ENCODE measurements around the gene PCDHB8.
"Not testable (repeated sequence)": the region's sequence is repeated elsewhere in the genome, so short reads cannot be mapped to it uniquely, and the experiment has no call there.

Gene PCDHB8

GRCh38 chr5:141177577-141178191 is at the start of gene PCDHB8:
Gene PCDHB8, plus strand, starts transcription at chr5:141177790. Its CDS starts 245 bp downstream, at chr5:141178035.
- not testable (repeated sequence) for DNase-seq (ENCODE audit: low spot score)

DNA sequence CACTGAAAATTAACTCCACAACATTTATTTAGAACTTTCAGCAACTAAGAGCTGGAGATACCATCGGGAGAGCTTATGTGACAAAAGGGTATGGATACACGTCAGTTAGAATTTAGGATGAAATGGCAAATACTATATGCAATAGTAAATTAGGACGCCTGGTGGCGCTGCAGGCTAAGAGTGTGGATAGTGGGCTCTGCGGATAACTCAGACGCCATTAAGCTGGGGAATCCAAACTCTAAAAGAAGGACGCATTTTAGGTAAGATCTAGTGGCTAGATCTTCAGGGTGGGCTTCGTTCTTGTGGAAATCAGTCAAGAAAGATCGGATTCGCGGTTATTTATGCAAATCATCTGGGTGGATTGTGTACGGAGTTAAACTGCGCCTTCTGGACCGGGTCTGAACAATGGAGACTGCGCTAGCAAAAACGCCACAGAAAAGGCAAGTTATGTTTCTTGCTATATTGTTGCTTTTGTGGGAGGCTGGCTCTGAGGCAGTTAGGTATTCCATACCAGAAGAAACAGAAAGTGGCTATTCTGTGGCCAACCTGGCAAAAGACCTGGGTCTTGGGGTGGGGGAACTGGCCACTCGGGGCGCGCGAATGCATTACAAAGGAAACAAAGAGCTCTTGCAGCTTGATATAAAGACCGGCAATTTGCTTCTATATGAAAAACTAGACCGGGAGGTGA is 42.4 kb upstream of the PCDHB8 start, which contains the start of gene PCDHB5:
TSS of gene PCDHB5 (plus strand) at position 177 of the 688 bp plus-strand sequence. CDS start at position 406, 229 bp downstream.
- DNase-seq (ENCODE audit: low spot score) = peak; percentile 36

DNA sequence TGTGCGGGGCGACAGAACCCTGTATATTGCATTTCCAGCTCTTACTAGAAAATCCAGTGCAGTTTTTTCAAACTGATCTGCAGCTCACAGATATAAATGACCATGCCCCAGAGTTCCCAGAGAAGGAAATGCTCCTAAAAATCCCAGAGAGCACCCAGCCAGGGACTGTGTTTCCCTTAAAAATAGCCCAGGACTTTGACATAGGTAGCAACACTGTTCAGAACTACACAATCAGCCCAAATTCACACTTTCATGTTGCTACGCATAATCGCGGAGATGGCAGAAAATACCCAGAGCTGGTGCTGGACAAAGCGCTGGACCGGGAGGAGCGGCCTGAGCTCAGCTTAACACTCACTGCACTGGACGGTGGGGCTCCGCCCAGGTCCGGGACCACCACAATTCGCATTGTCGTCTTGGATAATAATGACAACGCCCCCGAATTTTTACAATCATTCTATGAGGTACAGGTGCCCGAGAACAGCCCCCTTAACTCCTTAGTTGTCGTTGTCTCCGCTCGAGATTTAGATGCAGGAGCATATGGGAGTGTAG is 41.8 kb upstream of the PCDHB8 start:
- DNase-seq (ENCODE audit: low spot score) = no peak

DNA sequence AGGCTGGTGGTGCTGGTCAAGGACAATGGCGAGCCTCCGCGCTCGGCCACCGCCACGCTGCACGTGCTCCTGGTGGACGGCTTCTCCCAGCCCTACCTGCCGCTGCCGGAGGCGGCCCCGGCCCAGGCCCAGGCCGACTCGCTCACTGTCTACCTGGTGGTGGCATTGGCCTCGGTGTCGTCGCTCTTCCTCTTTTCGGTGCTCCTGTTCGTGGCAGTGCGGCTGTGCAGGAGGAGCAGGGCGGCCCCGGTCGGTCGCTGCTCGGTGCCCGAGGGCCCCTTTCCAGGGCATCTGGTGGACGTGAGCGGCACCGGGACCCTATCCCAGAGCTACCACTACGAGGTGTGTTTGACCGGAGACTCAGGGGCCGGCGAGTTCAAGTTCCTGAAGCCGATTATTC is 40.2 kb upstream of the PCDHB8 start:
- DNase-seq (ENCODE audit: low spot score) = not testable (repeated sequence)

DNA sequence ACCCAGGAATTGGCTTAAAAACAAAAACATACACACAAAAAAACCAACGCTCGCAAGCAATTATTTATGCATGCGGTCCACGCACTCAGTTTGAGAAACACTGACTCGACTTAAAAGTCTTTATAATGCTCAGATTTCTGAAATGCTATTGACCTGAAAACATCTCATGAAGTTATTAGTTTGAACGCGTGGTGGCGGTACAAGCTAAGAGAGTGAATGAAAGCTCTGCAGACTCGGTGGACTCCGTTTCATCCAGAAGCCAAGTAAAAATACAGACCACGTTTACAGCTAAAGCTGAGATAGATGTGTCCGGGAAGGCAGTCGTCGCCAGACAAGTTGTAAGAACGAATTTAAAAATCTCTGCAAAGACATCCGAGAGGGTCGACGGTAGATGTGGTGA is 27.8 kb upstream of the PCDHB8 start, which contains the start of gene PCDHB6:
TSS of gene PCDHB6 (plus strand) at position 246 of the 400 bp plus-strand sequence. CDS start 201 bp downstream, outside the sequence.
- DNase-seq (ENCODE audit: low spot score) = peak; percentile 26

DNA sequence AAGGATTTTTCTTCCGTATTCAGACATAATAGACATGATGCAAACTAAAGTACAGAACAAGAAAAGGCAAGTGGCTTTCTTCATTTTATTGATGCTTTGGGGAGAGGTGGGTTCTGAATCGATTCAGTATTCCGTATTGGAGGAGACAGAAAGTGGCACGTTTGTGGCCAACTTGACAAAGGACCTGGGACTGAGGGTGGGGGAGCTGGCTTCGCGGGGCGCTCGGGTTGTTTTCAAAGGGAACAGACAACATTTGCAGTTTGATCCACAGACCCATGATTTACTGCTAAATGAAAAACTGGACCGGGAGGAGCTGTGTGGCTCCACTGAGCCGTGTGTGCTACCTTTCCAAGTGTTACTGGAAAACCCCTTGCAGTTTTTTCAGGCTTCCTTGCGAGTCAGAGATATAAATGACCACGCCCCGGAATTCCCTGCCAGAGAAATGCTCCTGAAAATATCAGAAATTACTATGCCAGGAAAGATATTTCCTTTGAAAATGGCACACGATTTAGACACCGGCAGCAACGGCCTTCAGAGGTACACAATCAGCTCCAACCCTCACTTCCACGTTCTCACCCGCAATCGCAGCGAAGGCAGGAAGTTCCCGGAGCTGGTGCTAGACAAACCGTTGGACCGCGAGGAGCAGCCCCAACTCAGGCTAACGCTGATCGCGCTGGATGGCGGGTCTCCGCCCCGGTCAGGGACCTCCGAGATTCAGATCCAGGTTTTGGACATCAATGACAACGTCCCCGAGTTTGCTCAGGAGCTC is 27.2 kb upstream of the PCDHB8 start:
- no peak for DNase-seq (ENCODE audit: low spot score)

GRCh38 chr5:141150993-141151325 is 26.6 kb upstream of the PCDHB8 start:
- no peak for DNase-seq (ENCODE audit: low spot score)

GRCh38 chr5:141151632-141152031 is 26.0 kb upstream of the PCDHB8 start:
- DNase-seq (ENCODE audit: low spot score) = not testable (repeated sequence)

GRCh38 chr5:141152096-141152495 is 25.5 kb upstream of the PCDHB8 start:
- DNase-seq (ENCODE audit: low spot score) = not testable (repeated sequence)

DNA sequence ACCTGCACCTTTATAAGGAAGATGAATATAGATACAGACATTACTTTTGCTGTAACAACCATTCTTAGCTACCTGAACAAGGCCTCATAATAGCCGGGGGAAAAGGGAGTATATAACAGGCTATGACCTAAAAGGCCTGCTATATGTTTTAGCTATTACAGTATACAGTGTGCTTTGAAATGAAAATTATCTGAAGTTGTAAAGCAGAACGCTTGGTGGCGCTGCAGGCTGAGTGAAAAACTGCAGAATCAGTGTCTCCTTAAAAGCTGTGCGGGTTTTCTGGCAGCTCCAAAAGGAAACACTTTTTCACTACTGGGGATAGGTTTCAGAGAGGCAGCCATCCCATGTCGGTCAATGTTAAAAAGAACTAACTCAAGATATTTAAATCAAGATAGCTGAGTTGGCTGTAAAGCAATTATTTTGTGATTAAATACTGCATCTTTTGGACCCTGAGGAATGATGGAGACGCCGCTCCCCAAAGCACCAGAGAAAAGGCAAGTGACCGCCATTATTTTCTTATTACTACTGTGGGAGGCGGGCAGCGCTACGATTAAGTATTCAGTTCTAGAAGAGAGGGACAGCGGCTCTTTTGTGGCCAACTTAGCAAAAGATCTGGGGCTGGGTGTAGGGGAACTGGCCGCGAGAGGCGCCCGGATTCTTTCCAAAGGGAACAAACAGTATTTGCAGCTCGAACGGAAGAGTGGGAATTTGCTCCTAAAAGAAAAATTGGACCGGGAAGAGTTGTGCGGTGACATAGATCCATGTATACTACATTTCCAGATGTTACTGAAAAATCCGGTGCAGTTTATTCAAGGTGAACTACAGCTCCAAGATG is 21.8 kb upstream of the PCDHB8 start:
- DNase-seq (ENCODE audit: low spot score) = peak; percentile 7

- not testable (repeated sequence) for DNase-seq (ENCODE audit: low spot score)
Observed at GRCh38 chr5:141157356-141157755, 20.2 kb upstream of the PCDHB8 start.

DNA sequence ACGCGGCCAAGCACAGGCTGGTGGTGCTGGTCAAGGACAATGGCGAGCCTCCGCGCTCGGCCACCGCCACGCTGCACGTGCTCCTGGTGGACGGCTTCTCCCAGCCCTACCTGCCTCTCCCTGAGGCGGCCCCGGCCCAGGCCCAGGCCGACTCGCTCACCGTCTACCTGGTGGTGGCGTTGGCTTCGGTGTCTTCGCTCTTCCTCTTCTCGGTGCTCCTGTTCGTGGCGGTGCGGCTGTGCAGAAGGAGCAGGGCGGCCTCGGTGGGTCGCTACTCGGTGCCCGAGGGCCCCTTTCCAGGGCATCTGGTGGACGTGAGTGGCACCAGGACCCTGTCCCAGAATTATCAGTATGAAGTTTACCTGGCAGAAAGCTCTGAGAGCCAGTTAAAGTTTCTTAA is 19.7 kb upstream of the PCDHB8 start:
- not testable (repeated sequence) for DNase-seq (ENCODE audit: low spot score)

- DNase-seq (ENCODE audit: low spot score) = peak; percentile 25
Observed at GRCh38 chr5:141172381-141173204, 5.0 kb upstream of the PCDHB8 start, which contains the start of gene PCDHB7. Gene PCDHB7, plus strand, starts transcription at chr5:141172644. Its CDS starts 192 bp downstream, at chr5:141172836.

- DNase-seq (ENCODE audit: low spot score) = not testable (repeated sequence)
Observed at GRCh38 chr5:141174291-141175104, 3.1 kb upstream of the PCDHB8 start.

DNA sequence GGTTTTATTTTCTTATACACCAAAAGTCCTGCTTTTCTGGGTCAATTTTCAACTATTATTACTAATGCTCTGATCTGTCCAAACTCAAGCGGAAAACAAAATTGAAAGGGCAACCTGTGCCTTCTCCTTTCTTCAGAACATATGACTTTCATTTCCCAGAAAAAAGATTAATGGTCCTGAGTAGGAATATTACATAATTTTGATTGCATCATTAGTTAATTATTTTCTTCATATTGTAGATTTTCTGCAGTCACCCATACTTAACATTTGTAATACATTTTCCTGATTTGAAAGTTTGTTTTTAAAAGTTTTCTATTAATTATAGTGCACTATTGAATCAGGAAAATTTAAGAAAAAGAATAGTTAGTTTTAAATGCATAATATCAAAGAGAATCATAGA is 1.7 kb upstream of the PCDHB8 start:
- no peak for DNase-seq (ENCODE audit: low spot score)

DNA sequence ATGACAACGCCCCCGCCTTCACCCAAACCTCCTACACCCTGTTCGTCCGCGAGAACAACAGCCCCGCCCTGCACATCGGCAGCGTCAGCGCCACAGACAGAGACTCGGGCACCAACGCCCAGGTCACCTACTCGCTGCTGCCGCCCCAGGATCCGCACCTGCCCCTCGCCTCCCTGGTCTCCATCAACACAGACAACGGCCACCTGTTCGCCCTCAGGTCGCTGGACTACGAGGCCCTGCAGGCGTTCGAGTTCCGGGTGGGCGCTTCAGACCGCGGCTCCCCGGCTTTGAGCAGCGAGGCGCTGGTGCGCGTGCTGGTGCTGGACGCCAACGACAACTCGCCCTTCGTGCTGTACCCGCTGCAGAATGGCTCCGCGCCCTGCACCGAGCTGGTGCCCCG is 1.8 kb downstream of the PCDHB8 start:
- not testable (repeated sequence) for DNase-seq (ENCODE audit: low spot score)

DNA sequence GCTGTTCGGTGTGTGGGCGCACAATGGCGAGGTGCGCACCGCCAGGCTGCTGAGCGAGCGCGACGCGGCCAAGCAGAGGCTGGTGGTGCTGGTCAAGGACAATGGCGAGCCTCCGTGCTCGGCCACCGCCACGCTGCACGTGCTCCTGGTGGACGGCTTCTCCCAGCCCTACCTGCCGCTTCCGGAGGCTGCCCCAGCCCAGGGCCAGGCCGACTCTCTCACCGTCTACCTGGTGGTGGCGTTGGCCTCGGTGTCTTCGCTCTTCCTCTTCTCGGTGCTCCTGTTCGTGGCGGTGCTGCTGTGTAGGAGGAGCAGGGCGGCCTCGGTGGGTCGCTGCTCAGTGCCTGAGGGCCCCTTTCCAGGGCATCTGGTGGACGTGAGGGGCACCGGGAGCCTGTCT is 2.3 kb downstream of the PCDHB8 start:
- DNase-seq (ENCODE audit: low spot score) = not testable (repeated sequence)

DNA sequence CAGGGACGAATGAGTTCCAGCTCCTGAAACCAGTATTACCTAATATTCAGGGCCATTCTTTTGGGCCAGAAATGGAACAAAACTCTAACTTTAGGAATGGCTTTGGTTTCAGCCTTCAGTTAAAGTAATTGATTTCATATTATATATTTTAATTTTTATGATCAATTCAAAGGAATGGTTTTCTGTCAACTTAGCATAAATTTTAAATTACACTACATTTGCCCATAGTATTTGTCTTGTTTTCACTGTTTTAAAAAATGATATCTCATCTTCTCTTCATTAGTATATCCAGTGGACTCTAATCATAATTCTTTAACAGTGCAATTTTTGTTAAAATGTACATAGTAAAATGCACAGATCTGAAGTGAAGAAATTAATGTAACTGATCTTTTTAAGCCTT is 2.7 kb downstream of the PCDHB8 start:
- no peak for DNase-seq (ENCODE audit: low spot score)

DNA sequence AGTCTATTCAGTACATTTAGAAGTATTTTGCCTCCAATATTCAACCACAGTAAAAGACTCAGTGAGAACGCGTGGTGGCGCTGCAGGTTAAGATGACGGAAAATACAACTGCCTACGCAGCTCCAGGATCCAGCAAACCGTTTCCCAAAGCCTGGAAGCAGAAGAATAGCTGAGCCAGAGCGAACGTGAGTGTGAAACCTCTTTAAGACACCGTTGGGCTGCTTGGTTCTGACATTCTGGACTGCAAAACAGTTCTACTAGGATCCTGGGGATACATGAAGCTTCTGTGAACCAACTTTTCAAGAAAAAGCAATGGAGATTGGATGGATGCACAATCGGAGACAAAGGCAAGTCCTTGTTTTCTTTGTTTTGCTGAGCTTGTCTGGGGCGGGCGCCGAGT is 4.7 kb downstream of the PCDHB8 start, which contains the start of gene PCDHB16:
TSS of gene PCDHB16 (plus strand) at position 140 of the 400 bp plus-strand sequence. CDS start at position 313, 173 bp downstream.
- DNase-seq (ENCODE audit: low spot score) = peak; percentile 72
